Heart right ventricle (tissue), 16 donors: ENCODE data around the gene COL5A1. TPM values are rescaled to one million over a fixed set of nuclear protein-coding genes. Genes with fewer than 3 reads are reported as not detected.

ENCODE experiments used
- ATAC-seq, 8 donors: fragments of 200-7000 bp; cut with Tn5 transposase; one replicate each; pipeline ENCODE4 v1.9.1; 2020; ENCODE audit warnings: mild to moderate bottlenecking in 8 of 8, moderate library complexity in 8 of 8, moderate number of reproducible peaks in 1 of 8
- DNase-seq, 2 donors: peaks; one replicate each; pipeline ENCODE4 v3.0.0-alpha.2; 2020
- H3K27ac ChIP-seq, 10 donors: fragments of 200-600 bp; sonication (generic) in 2 of 10; one replicate each; pipeline versions ENCODE4 v1.5.0 to v1.8.0; 2020 to 2022; ENCODE audit warnings: mild to moderate bottlenecking in 3 of 10
- H3K27me3 ChIP-seq, 7 donors: fragments of 200-600 bp; one replicate each; pipeline ENCODE4 v1.8.0; 2021 to 2022; ENCODE audit warnings: mild to moderate bottlenecking in 2 of 7
- H3K36me3 ChIP-seq, 9 donors: fragments of 200-600 bp; sonication (generic) in 1 of 9; one replicate each; pipeline versions ENCODE4 v1.5.0 to v1.8.0; 2020 to 2022; ENCODE audit warnings: mild to moderate bottlenecking in 2 of 9
- H3K4me1 ChIP-seq, 9 donors: fragments of 200-600 bp; sonication (generic) in 1 of 9; one replicate each; pipeline versions ENCODE4 v1.5.0 to v1.8.0; 2020 to 2022; ENCODE audit warnings: mild to moderate bottlenecking in 4 of 9
- H3K4me3 ChIP-seq, 10 donors: fragments of 200-600 bp; sonication (generic) in 2 of 10; one replicate each; pipeline versions ENCODE4 v1.5.0 to v1.8.0; 2020 to 2022; ENCODE audit warnings: mild to moderate bottlenecking in 7 of 10, moderate library complexity in 2 of 10
- H3K9me3 ChIP-seq, 11 donors: fragments of 200-600 bp in 10 of 11; sonication (generic) in 2 of 11; one replicate each; pipeline versions ENCODE4 v1.5.0 to v1.8.0; 2013 to 2022; ENCODE audit warnings: mild to moderate bottlenecking in 2 of 11, control low read depth in 1 of 11, moderate library complexity in 1 of 11
- CTCF ChIP-seq, 9 donors: fragments of 200-600 bp; sonication (generic) in 2 of 9; IDR thresholded peaks; one replicate each; pipeline versions ENCODE4 v1.5.0 to v1.8.0; 2021 to 2022; ENCODE audit warnings: antibody characterized with exemption in 9 of 9, mild to moderate bottlenecking in 5 of 9, moderate library complexity in 1 of 9
- WGBS, 2 donors: extraction: QIAGEN DNeasy Blood & Tissue Kit; methylation state at CpG; one replicate each; pipeline ENCODE4 v1.1.7; 2013; ENCODE audit warnings: inconsistent platforms in 1 of 2; 5-methylcytosine and 5-hydroxymethylcytosine counted together
- intact Hi-C, 10 donors: fragments of 100-400 bp; cut with DNase I; formaldehyde crosslinking; loops; one replicate each; pipeline versions ENCODE4 v1.11.1 to v1.14.2; 2022
- polyA plus RNA-seq, 2 donors: library from polyadenylated mRNA; stranded (reverse); fragments of 200-250 nt; gene quantifications; one replicate each; pipeline ENCODE4 v1.2.3, GENCODE V29; 2013
- total RNA-seq, 10 donors: library from RNA; stranded (reverse); fragmentation: NEBNext Ultra II Directional in 3 of 10; extraction: Animal tissue kit (Norgen Biotek cat#: 25700) in 3 of 10; gene quantifications; one replicate each; pipeline versions ENCODE4 v1.2.1 to v1.2.4, GENCODE V29; 2021 to 2023
- donor health status: Arrhythmogenic right ventricular cardiomyopathy.
- donor health status: ischemic (EF 13 %, LVEDD 7.1; RV severe dilation, severe dysfunction).
- donor health status: healthy with polysubstance abuse.
- donor health status: DM: no; HTN: yes; CAD: no.
- donor health status: DM: no; HTN: no; CAD: no.
- donor health status: ischemic (EF 25% LVEDD 6.9; RV normal size, moderate dysfunction).
- donor health status: ischemic (EF 25% LVEDD 5.7; RV mildly dilated, moderate dysfunction).
- donor health status: healthy.
- donor health status: DM: yes; HTN: yes; CAD: no.
- donor health status: Ischemic cardiomyopathy.
- donor health status: ischemic (EF 35%, LVEDD 5.7; RV mildly dilated, moderate dysfunction).
- donor health status: nonischemic (EF 11% LVEDD 7.7; RV severe dilation, severe dysfunction).
- donor health status: DM: yes; HTN: yes; CAD: no.
- donor health status: PGD.
- donor health status: ischemic (EF 29% LVEDD 5.4; RV normal size, mild dysfunction).
- donor health status: nonischemic (EF 23%, LVEDD 6.1; RV moderate dilation, normal function).

COL5A1 gene
- total and polyA plus RNA-seq, 12 donors, result 8.1 to 60.0 (median 13.3) TPM

GRCh38 chr9:134825025-134825424 lies 183.4 kb downstream of the COL5A1 start:
- H3K36me3 ChIP-seq, result peaks cover 0 to 75% (median 0%) of the 10 kb centered on the region in 9 donors
- no peak overlapping the region for H3K27ac ChIP-seq
- no peak for DNase-seq
- intact Hi-C loops, result no loop called here
- H3K4me1 ChIP-seq, result no peaks in the 10 kb centered on the region
- ATAC-seq, result no peak
- no peak for TF ChIP-seq CTCF (IDR thresholded peaks at IDR 0.05)
- H3K9me3 ChIP-seq, result no peaks in the 10 kb centered on the region
- 72 to 76% methylated on average over 10 of the region's 10 CpGs for WGBS, 2 donors
- H3K27me3 ChIP-seq, result no peaks in the 10 kb centered on the region
- H3K4me3 ChIP-seq, result no peak overlapping the region

GRCh38 chr9:134826336-134827285 lies 185.0 kb downstream of the COL5A1 start:
- no peaks in the 10 kb centered on the region for H3K9me3 ChIP-seq
- DNase-seq (no peak), ATAC-seq (no peak)
- no peak for TF ChIP-seq CTCF (IDR thresholded peaks at IDR 0.05)
- WGBS, 2 donors, result 90 to 94% methylated on average over 21 of the region's 21 CpGs
- H3K27ac ChIP-seq, result no peak overlapping the region
- no peaks in the 10 kb centered on the region for H3K4me1 ChIP-seq
- no peaks in the 10 kb centered on the region for H3K27me3 ChIP-seq
- peaks cover 0 to 69% (median 0%) of the 10 kb centered on the region in 9 donors for H3K36me3 ChIP-seq
- intact Hi-C loops, result no loop called here
- H3K4me3 ChIP-seq, result no peak overlapping the region

GRCh38 chr9:134827559-134827958 lies 186.0 kb downstream of the COL5A1 start:
- H3K36me3 ChIP-seq, result peaks cover 0 to 69% (median 0%) of the 10 kb centered on the region in 9 donors
- DNase-seq (no peak), ATAC-seq (no peak)
- TF ChIP-seq CTCF (IDR thresholded peaks at IDR 0.05), result no peak
- intact Hi-C loops, result no loop called here
- H3K9me3 ChIP-seq, result no peaks in the 10 kb centered on the region
- H3K4me3 ChIP-seq, result no peak overlapping the region
- no peak overlapping the region for H3K27ac ChIP-seq
- H3K27me3 ChIP-seq, result no peaks in the 10 kb centered on the region
- 93 to 94% methylated on average over 19 of the region's 19 CpGs for WGBS, 2 donors
- H3K4me1 ChIP-seq, result no peaks in the 10 kb centered on the region

- Histone ChIP-seq H3K4me3 (no peak overlapping the region), H3K4me1 (no peaks in the 10 kb centered on the region), H3K9me3 (no peaks in the 10 kb centered on the region), H3K36me3 (peaks cover 0 to 68% (median 0%) of the 10 kb centered on the region in 9 donors), H3K27me3 (no peaks in the 10 kb centered on the region), H3K27ac (no peak overlapping the region)
- TF ChIP-seq CTCF (IDR thresholded peaks at IDR 0.05), result no peak
- no peak for DNase-seq
- ATAC-seq, result no peak
- intact Hi-C loops, result no loop called here
- 95 to 96% methylated on average over 12 of the region's 12 CpGs for WGBS, 2 donors
Measured at GRCh38 chr9:134827993-134828392, 186.4 kb downstream of the COL5A1 start.
